CD4-positive, alpha-beta T cell treated with Interleukin-4 for 1 hour (primary cell): ENCODE data around the gene CKAP2L.
A peak's percentile ranks its signal among the peaks of the same experiment; 100 is the strongest.

Source experiments
- DNase-seq, 2 donors: peaks; one replicate each; pipeline ENCODE4 v3.0.0-alpha.2; 2020 to 2022

CKAP2L gene

GRCh38 chr2:112757265-112757664 lies 7.1 kb downstream of the CKAP2L start:
- peak in 1 of 2 donors; percentile 28 for DNase-seq

DNA sequence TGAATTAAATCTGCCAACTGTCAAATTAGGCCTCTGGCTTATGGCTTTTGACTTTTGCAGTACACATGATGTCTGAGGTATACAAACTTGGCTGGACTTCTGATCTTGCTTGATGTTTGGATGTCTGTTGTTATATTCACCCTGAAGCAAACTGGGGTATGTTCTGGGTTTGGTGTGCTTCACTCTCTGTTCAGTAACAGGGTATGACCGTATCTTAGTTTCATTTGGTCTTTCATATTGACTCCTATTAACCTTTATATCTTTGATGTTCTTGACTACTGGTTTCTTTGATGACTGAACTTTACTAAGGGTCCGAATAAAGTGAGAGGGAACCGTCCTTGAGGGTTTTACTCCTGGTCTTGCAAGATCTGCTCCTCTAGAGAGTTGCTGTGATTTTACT lies 8.2 kb downstream of the CKAP2L start:
- no peak for DNase-seq

DNA sequence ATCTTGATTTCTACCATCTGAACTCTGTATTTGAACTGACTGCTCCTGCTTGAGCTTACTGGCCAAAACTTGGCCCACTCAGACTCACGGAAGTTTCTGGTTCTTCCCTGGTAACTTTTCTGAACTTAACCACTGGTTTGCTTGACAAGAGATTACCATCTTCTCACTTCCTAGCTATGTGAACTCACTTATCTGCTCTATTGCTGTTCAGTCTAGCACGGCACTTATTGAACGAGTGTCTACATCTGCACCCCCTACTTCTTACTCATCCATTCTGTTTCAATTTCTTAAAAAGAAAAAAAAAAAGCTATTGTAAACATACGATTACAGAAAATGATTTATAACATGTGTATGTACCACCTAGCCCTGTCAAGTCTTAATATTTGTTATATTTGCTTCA lies 9.0 kb downstream of the CKAP2L start:
- no peak for DNase-seq

GRCh38 chr2:112754564-112754963 lies 9.8 kb downstream of the CKAP2L start:
- no peak for DNase-seq

DNA sequence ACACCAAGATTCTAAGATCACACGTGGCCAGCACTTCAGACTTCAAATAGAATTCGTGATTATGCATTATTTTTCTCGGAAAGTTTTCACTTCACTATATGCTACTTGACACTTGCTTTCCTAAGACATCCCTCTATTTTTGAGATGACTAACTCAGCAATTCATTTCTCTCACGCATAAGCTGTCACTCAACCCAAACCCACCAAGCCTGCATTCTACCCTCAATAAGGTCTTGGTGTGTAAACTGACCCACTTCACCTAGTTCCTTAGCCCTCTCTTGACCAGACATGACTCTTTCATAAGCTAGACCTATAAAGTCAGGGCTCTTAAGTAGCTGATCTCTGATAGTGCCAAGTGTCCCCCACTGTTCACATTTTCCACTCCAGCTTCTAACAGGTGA lies 11.7 kb downstream of the CKAP2L start:
- no peak for DNase-seq

DNA sequence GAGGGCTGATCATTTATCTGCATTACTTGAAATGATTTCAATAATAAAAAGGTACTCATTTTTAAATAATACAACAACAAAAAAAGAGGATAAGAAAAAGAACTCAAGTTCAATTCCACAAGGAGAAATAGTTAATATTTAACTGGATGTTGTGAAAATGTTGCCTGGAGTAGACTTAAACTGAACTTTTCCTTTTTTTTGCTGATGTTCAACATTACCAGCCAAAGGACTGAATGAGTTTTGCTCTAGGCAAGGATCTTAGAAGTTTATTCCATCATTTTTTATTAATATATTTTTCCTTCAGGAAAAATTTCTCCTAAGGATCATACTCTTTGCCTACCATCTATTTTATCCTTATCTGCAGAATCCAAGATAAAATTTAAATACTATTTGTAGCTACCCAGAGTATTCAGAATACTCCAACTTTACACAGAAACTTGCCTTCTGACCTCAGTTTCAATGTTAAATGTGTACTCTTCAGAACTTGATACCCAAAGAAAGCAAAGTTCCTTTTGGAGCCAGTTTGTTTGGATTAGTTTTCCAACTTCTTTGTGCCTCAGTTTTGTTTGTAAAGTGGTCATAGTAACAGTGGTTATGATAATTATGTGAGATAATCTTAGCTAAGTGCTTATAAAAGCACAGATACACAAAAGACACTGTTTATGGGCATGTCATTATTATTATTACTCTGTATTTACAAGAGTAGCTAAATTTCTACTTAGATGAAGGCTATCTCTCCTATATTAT lies 12.8 kb downstream of the CKAP2L start:
- no peak for DNase-seq

- no peak for DNase-seq
These were observed 13.9 kb downstream of the CKAP2L start for GRCh38 chr2:112750560-112750843.

- peak; percentile 84 to 85 for DNase-seq
These were observed 14.5 kb downstream of the CKAP2L start for GRCh38 chr2:112749755-112750559.

DNA sequence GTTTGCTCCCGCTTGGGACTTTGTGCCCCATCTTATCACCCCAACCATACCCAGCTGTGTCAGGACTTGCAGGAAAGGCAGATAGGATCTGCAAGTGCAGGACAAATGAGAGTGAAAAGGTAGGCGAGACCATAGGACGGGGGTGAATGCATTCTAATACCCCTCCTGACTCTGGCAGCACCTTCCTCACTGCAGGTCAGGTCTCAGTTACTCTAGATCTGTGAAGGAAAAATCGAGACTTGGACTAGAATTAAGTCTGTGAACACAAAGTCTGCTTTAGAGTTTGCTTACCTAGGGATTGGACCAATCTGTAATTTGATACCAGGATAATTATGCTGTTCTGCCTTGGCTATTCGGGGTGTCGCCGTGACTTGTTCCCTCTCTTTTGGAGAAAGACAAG lies 23.9 kb downstream of the CKAP2L start:
- no peak for DNase-seq

- no peak for DNase-seq
These were observed 26.7 kb downstream of the CKAP2L start for GRCh38 chr2:112737542-112738232.

DNA sequence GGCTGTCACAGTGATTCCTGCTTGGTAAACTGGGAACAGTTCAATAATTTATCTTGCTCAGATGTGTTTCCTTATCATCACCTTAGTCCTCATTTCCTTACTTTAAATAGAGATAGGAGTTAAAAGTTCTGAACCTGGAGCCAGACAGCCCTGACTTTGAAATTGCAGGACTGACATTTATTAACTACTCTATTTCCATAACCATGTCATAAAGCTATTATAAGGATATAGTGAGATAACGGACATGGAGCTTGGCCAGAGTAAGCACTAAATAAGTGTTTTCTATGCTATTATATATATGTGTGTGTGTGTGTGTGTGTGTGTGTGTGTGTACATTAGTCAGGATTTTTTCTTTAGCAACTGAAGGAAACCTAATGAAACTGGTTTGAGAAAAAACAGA lies 30.5 kb downstream of the CKAP2L start:
- DNase-seq, result no peak

DNA sequence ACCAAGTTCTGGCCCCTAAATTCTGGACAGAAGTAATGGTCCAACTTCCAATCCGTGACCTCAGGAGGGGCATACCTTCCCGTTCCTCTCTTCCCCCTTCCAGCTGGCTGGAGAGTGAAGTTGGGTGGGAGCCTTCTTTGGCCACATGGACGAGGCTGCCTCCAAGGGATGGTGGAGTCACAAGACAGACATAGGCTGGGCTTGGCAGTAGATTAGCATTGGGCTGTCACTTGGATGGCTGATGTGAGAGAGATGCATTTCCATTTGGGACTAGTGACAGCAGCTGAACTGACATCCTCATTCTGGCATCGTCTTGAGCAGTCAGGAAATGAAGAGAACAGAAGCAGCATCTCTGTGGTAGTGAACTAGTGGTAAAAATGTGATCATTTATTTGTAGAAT lies 31.0 kb downstream of the CKAP2L start:
- no peak for DNase-seq

DNA sequence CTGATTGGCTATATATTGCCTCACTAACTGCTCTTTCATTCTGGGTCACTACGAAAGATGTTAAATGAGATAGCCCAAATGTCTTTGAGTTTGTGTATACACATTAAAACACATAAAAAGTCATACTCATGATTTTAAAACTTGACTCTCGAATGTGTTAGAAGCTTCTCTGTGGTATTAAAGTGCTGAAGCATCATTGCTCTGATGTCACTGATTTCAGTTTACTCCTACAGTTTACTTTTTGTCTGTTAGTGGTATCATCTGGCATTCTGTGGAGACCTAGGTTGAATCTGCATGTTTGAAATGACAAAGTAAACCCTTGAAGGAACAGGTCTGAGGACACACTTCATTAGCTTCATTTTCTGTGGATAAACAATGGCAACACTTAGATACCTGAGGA lies 32.9 kb downstream of the CKAP2L start:
- no peak for DNase-seq

DNA sequence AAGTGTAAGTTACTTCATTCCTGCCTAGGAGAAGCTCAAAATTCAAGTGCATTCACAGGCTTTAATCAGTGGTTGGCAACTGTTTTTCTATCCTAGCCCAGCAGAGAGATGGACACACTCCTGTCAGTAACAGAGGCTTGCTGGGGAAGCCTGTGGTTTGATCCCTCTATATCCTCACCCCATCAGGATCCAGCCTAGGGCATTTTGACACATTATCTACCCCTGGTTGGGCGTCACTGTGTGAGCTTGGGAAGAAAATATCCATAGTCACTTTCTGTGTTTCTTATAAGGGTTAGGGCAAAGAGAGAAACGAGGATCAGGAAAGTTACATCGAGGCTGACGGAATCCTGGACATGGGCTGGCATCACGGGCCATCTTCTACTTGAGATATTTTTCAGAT lies 33.6 kb downstream of the CKAP2L start:
- DNase-seq, result no peak

GRCh38 chr2:112730216-112730615 lies 34.2 kb downstream of the CKAP2L start:
- DNase-seq, result no peak

- DNase-seq, result no peak
These were observed 35.8 kb downstream of the CKAP2L start for GRCh38 chr2:112728378-112729175.

- no peak for DNase-seq
These were observed 36.4 kb downstream of the CKAP2L start for GRCh38 chr2:112728029-112728362.

GRCh38 chr2:112727276-112728028 lies 37.0 kb downstream of the CKAP2L start:
- no peak for DNase-seq

GRCh38 chr2:112726487-112727190 lies 37.8 kb downstream of the CKAP2L start:
- DNase-seq, result peak; percentile 88 to 92

GRCh38 chr2:112725545-112726457 lies 38.6 kb downstream of the CKAP2L start:
- DNase-seq, result no peak
